Brain microvascular endothelial cell (primary cell): ENCODE data around the gene ANTXR1.
A peak's percentile ranks its signal among the peaks of the same experiment; 100 is the strongest.

Experiments
- DNase-seq: peaks from one replicate; pipeline ENCODE4 v3.0.0-alpha.2; 2020
- H3K27ac ChIP-seq: fragments of 250-450 bp; sonication (Bioruptor Pico); 2 replicates; pipeline ENCODE4 v1.5.1; 2020; ENCODE audit warnings: mild to moderate bottlenecking, moderate library complexity
- H3K27me3 ChIP-seq: fragments of 250-450 bp; sonication (Bioruptor Pico); replicated peaks from 2 replicates; pipeline ENCODE4 v1.5.1; 2020; ENCODE audit warnings: mild to moderate bottlenecking
- H3K36me3 ChIP-seq: fragments of 250-450 bp; sonication (Bioruptor Pico); replicated peaks from 2 replicates; pipeline ENCODE4 v1.5.1; 2020; ENCODE audit warnings: mild to moderate bottlenecking
- H3K4me3 ChIP-seq: 2 replicates; pipeline ENCODE4 v1.5.1; 2011; ENCODE audit warnings: low read depth, mild to moderate bottlenecking, control low read depth, low read length, moderate library complexity
- CTCF ChIP-seq: IDR thresholded peaks from 2 replicates; pipeline ENCODE4 v1.5.1; 2011; ENCODE audit warnings: low read depth, mild to moderate bottlenecking, moderate library complexity, low read length, control low read depth, inconsistent platforms; ENCODE audit errors: missing control alignments
- in situ Hi-C: cut with HindIII; loops from 2 replicates; pipeline ENCODE4 v1.10.0; 2017; ENCODE audit warnings: low sequenced_read_pairs, low pct_ligation_motif_present

ANTXR1 gene

GRCh38 chr2:68971591-68972231 lies 41.3 kb upstream of the ANTXR1 start:
- in situ Hi-C loops = no loop called here

GRCh38 chr2:68974251-68974650 lies 38.7 kb upstream of the ANTXR1 start, which contains the start of gene GKN1:
Gene GKN1 (plus strand): TSS chr2:68974636. CDS start chr2:68974678, 42 bp downstream.
- H3K27ac ChIP-seq = no peak within 1 kb of the TSS
- no peaks in the 10 kb centered on the region for H3K36me3 ChIP-seq
- H3K4me3 ChIP-seq = no peak within 1 kb of the TSS
- H3K27me3 ChIP-seq = no peaks in the 10 kb centered on the region
- DNase-seq = no peak
- TF ChIP-seq CTCF = no peak
- in situ Hi-C loops = no loop called here

More at GRCh38 chr2:68971591-68972231, 41.3 kb upstream of the ANTXR1 start:
- peak; percentile 96 for DNase-seq
- Histone ChIP-seq H3K27ac (peak overlapping the region; percentile 96), H3K36me3 (no peaks in the 10 kb centered on the region), H3K4me3 (no peak overlapping the region), H3K27me3 (no peaks in the 10 kb centered on the region)
- no peak for TF ChIP-seq CTCF

- no peak overlapping the region for H3K4me3 ChIP-seq
- peak; percentile 32 for DNase-seq
- H3K36me3 ChIP-seq = no peaks in the 10 kb centered on the region
- H3K27me3 ChIP-seq = no peaks in the 10 kb centered on the region
- H3K27ac ChIP-seq = no peak overlapping the region
- no peak for TF ChIP-seq CTCF
- in situ Hi-C loops = no loop called here
Observed at GRCh38 chr2:68974946-68975665, 37.9 kb upstream of the ANTXR1 start.

DNA sequence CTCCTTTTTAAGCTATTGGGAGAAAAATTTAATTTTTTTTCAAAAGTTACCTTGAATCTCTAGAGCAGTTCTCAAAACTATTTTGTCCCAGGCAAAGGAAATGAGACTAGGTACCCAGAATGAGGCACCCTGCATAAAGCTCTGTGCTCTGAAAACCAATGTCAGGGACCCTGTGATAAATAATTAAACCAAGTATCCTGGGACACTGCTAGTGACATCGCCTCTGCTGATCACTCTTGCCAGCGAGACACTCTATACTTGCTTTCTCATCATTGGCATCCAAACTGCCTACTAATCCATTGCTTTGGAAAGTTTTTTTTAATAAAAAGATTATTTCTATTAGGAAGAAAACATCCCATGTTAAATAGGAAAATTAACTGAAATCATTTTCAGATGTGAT lies 37.1 kb upstream of the ANTXR1 start:
- TF ChIP-seq CTCF = no peak
- Histone ChIP-seq H3K27me3 (no peaks in the 10 kb centered on the region), H3K27ac (no peak overlapping the region), H3K4me3 (no peak overlapping the region), H3K36me3 (no peaks in the 10 kb centered on the region)
- in situ Hi-C loops = no loop called here
- DNase-seq = no peak

DNA sequence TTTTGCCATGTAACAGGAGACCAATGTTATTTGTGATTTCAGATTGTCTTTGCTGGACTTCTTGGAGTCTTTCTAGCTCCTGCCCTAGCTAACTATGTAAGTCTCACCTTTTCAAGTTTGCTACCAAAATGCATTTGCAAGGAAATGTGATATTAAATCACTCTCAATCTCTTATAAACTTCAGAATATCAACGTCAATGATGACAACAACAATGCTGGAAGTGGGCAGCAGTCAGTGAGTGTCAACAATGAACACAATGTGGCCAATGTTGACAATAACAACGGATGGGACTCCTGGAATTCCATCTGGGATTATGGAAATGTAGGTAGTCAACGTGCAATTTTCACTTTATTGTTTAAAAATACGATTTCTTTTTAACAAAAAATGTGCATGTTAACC lies 35.5 kb upstream of the ANTXR1 start:
- no peak for TF ChIP-seq CTCF
- H3K36me3 ChIP-seq = no peaks in the 10 kb centered on the region
- H3K4me3 ChIP-seq = no peak overlapping the region
- in situ Hi-C loops = no loop called here
- no peak overlapping the region for H3K27ac ChIP-seq
- no peak for DNase-seq
- no peaks in the 10 kb centered on the region for H3K27me3 ChIP-seq

DNA sequence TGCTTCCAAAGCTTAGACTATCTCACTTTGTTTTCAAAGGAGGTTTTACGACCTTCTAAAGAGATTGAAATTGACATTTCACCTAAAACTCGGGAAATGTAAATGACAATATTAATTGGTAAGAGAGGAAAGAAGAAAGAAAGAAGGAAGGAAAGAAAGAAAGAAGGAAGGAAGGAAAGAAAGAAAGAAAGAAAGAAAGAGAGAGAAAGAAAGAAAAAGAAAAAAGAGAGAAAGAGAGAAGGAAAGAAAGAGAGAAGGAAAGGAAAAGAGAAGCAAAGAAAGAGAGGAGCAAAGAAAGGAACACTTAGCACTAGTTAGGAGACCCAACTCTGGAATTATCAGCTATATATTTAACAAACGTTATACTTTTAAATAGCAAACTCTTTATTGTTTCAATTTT lies 34.9 kb upstream of the ANTXR1 start:
- no peak overlapping the region for H3K27ac ChIP-seq
- no peak overlapping the region for H3K4me3 ChIP-seq
- TF ChIP-seq CTCF = no peak
- no peaks in the 10 kb centered on the region for H3K27me3 ChIP-seq
- in situ Hi-C loops = no loop called here
- DNase-seq = no peak
- H3K36me3 ChIP-seq = no peaks in the 10 kb centered on the region
